GM19324 (cell line): ENCODE data around the gene PRR19.
"Not testable (repeated sequence)": the region's sequence is repeated elsewhere in the genome, so short reads cannot be mapped to it uniquely, and the experiment has no call there.

Experiments
- ATAC-seq: cut with Tn5 transposase; IDR thresholded peaks from one replicate; pipeline ENCODE4 v1.9.1; 2021; ENCODE audit warnings: mild to moderate bottlenecking, moderate library complexity; ENCODE audit not compliant: unreplicated experiment, low FRiP score

The PRR19 gene

DNA sequence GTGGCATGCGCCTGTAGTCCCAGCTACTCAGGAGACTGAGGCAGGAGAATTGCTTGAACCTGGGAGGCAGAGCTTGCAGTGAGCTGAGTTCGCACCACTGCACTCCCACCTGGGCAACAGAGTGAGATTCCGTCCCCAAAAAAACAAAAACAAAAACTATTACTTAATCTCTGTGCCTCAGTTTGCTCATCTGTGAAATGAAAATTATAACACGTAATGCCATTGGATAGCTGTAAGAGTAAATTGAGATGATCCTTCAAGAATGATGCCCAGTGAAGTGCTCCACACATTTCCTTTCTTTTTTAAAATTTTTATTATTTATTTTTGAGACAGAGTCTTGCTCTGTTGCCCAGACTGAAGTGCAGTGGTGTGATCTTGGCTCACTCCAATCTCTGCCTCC lies 38.0 kb downstream of the PRR19 start:
- ATAC-seq = not testable (repeated sequence)

DNA sequence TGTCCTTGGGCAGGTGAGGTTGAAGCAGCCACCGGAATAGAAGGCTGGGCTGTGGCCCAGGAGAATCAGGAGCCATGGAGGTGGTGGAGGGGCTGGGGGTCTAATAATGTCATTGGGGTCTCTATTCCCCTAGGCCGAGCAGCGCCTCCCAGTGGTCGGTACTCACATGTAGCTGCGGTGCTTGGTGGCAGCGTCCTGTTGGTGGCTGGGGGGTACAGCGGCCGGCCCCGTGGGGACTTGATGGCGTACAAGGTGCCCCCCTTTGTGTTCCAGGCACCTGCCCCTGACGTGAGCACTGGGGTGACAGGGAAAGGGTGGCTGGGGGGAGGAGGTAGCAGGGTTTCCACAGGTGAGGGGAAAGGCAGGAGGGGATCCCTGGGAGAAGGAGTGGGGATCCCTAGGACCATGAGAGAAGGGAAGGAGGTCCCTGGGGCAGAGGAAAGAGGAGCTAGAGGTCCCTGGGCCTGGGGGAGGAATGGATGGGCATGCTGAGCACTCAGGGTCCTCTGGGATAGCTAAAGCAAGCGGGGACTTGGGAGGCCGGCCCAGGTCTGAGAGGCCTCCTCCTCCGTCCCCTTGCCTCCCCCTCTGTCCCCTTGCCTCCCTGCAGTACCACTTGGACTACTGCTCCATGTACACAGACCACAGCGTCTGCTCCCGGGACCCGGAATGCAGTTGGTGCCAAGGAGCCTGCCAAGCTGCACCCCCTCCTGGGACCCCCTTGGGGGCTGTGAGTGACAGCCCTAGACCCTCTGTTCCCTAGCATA lies 41.6 kb downstream of the PRR19 start:
- ATAC-seq = no peak

DNA sequence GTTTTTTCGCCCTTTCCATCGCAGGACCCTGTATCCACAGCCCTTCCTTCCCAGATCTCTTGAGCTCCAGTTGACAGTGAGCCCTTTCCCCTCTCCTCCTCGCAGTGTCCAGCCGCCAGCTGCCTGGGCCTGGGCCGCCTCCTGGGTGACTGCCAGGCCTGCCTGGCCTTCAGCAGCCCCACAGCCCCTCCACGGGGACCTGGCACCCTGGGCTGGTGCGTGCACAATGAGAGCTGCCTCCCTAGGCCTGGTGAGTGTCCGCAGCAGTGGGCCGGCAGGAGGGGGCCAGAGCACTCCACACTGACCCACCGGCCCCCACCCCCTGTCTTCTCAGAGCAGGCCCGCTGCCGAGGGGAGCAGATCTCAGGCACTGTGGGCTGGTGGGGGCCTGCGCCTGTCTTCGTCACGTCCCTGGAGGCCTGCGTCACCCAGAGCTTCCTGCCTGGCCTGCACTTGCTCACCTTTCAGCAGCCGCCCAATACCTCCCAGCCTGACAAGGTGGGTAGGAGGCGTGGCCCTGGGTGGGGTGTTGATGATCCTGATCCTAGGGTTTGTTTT lies 42.5 kb downstream of the PRR19 start:
- no peak for ATAC-seq

DNA sequence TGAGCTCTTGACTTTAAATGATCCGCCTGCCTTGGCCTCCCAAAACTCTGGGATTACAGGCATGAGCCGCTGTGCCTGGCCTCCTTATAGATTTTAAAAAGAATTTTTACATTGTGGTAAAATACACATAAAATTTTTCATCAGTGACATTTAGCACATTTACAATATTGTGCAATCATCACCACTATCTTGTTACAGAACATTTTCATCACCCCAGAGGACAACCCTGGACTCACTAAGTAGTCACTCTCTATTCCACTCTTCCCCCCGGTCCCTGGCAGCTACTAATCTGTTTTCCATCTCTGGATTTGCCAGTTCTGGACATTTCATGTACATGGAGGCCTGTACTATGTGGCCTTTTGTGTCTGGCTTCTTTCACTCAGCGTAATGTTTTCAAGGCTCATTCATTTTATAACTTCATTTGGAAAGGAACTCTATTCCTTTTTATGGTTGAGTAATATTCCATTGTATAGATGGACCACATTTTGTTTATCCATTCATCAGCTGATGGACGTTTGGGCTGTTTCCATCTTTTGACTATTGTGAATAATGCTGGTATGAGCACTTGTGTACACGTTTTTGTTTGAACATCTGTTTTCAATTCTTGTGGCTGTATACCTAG lies 43.4 kb downstream of the PRR19 start:
- no peak for ATAC-seq

DNA sequence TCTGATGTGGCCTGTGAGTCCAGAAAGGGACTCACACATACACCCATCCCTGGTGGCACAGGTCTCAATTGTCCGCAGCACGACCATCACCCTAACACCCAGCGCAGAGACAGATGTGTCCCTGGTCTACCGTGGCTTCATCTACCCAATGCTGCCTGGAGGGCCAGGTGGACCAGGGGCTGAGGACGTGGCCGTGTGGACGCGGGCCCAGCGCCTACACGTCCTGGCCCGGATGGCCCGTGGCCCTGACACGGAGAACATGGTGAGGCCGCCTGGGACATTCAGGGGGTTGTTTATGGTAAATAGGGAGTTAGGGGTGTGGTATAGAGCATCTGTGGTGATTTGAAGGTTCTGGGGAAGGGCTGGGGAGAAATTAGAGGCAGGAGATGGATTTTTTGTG lies 46.3 kb downstream of the PRR19 start:
- ATAC-seq = no peak

DNA sequence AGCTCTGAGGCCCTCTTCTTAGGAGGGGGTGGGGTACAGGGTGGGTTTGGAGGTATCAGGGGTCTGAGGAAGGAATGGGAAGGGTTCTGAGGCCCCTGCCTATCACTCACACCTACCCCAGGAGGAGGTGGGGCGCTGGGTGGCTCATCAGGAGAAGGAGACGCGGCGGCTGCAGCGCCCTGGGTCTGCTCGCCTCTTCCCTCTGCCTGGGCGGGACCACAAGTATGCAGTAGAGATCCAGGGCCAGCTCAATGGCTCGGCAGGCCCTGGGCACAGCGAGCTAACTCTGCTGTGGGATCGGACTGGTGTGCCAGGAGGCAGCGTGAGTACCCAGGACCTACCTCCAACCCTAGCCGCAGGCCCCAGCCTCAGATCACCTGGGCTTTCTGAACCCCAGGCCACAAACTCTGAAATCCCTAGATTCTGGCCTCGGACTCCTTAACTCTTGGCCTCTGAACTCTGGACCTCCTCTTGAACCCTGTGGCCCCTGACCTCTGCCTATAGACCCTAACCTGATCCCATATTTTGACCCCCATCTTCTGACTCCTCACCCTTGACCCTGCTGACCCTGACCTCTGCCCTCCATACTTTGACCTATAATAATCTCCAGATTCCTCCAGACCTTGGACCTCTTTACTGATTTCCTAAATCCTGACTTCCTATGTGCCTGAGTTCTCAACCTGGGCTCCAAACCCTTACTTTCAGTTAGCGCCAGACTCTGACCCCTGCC lies 47.6 kb downstream of the PRR19 start:
- no peak for ATAC-seq

DNA sequence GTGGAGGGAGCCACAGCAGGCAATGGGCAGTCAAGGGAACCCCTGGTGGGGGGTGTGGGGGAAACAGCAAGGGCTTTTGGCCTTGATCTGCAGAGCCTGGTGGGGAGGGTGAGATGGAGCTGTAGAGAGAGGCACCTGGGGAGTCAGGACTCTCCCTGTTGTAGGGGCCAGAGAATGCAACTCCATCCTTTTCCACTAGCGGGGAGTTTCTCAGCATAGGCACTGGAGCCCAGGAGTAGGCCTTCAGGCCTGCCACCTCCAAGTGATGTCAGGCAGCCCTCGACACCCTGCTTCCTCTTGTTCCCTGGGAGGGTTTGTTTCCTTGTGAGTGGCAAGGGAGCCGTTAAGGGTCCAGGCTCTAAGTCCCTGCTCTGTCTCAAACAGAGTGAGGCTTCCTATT lies 48.5 kb downstream of the PRR19 start:
- ATAC-seq = no peak

DNA sequence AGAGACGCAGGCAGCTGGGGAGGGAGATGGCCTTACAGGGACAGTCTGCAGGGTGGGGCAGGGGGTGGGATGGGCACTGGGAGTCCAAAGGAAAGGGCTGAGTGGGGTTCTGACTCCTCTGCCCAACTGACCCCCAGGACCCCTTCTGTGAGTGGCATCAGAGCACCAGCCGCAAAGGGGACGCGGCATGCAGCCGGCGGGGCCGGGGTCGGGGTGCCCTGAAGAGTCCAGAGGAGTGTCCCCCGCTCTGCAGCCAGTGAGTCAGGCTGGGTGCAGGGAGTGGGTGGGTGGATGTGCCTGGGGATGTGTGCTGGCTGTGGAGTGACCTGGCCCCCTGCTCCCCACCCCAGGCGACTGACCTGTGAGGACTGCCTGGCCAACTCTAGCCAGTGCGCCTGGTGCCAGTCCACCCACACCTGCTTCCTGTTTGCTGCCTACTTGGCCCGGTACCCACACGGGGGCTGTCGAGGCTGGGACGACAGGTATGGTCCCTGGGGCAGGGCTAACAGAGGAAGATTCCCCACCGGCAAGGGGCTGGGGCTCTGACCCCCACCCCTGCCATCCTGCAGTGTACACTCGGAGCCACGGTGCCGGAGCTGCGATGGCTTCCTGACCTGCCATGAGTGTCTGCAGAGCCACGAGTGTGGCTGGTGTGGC lies 49.3 kb downstream of the PRR19 start:
- no peak for ATAC-seq

DNA sequence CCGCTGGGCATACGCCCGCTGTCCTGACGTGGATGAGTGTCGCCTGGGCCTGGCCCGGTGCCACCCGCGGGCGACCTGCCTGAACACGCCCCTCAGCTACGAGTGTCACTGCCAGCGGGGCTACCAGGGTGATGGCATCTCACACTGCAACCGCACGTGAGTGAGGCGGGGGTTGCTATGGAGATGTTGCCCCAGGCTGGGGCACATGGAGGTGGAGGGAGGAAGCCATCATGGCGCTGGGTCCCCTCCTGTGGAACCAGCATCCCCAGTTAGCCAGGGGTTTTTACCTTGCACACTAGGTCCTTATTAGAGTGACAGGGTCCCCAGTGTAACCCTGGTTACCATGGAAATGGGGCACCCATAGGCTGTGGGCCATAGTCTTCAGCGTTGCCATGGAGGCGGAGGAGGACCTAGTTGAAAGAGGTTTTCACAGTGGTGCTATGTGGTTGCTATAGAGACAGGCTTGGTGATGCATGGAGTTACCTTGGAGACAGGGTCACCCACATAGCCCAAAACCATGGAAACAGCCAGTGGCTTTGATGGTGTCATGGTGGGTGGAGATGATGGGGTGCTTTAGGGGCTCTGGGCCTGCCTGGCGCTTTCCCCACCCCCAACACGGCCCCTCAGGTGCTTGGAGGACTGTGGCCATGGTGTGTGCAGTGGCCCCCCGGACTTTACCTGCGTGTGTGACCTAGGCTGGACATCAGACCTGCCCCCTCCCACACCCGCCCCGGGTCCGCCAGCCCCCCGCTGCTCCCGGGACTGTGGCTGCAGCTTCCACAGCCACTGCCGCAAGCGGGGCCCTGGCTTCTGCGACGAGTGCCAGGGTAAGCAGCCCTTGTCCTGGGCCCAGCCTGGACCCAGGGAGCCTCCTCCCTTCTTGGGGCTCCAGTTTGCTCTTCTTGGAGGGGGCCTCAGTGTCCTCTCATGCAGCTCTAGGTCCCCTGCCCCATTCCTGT lies 50.6 kb downstream of the PRR19 start:
- ATAC-seq = no peak

DNA sequence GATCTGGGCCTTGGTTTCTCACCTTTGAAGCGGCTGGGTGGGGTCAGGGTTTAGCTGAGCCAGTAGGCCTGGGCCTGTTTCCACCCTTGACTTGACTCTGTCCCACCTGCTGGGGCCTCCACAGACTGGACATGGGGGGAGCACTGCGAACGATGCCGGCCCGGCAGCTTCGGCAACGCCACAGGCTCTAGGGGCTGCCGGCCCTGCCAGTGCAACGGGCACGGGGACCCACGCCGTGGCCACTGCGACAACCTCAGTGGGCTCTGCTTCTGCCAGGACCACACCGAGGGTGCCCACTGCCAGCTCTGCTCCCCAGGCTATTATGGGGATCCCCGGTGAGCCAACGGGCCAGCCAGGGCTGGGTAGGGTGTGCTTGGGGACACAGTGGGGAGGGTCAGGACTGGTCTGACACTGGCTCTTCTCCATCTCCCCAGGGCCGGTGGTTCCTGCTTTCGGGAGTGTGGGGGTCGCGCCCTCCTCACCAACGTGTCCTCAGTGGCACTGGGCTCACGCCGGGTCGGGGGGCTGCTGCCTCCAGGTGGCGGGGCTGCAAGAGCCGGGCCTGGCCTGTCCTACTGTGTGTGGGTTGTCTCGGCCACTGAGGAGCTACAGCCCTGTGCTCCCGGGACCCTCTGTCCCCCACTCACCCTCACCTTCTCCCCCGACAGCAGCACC lies 51.5 kb downstream of the PRR19 start:
- no peak for ATAC-seq

DNA sequence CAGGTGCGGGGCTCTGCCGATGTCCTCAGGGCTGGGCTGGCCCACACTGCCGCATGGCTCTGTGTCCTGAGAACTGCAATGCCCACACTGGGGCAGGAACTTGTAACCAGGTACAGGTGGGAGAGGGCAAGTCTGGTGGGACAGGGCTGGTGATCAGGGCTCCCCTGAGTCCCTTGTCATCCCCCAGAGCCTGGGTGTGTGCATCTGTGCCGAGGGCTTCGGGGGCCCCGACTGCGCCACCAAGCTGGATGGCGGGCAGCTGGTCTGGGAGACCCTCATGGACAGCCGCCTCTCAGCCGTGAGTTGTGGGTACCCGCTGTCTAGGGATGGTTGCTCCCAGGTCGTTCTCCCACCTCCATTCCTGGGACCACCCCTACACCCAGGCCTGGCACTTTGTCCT lies 54.0 kb downstream of the PRR19 start:
- no peak for ATAC-seq

DNA sequence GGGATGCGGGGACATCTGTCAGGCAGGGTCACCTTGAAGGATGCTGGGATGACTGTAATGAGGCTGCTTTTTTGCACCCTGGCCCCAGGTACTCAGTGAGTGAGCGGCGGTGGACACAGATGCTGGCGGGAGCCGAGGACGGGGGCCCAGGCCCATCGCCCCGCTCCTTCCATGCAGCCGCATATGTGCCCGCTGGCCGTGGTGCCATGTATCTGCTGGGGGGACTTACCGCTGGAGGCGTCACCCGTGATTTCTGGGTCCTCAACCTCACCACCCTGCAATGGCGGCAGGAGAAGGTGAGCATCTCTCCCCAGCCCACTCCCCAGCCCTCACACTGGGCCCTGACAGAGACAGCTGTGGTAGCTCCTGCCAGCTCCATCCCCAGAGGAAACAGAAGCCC lies 54.8 kb downstream of the PRR19 start:
- no peak for ATAC-seq

DNA sequence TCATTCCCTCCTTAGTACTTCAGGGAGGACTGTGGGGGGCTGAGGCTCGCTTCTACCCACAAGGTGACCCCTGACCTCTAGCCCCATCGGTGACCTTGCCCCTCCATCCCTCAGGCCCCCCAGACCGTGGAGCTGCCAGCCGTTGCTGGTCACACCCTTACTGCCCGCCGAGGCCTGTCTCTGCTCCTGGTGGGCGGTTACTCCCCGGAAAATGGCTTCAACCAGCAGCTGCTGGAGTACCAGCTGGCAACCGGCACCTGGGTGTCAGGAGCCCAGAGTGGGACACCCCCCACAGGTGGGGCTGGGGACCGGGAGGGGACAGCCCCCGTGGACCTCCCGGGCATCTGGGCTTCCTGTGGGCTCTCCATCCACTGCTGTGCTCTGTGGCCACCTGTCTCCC lies 55.4 kb downstream of the PRR19 start:
- no peak for ATAC-seq
